GM12878 (cell line): ENCODE results near the gene DAD1. TPM values are rescaled to one million over a fixed set of nuclear protein-coding genes. Genes with fewer than 3 reads are reported as not detected.
A peak's percentile ranks its signal among the peaks of the same experiment; 100 is the strongest.

ENCODE experiments used
- ATF2 ChIP-seq: IDR thresholded peaks from 2 replicates; pipeline ENCODE4 v1.6.1; 2012; ENCODE audit warnings: low read length, inconsistent platforms
- BCL11A ChIP-seq: IDR thresholded peaks from 2 replicates; pipeline ENCODE4 v1.6.1; 2011; ENCODE audit warnings: low read depth, low read length
- CHD2 ChIP-seq: IDR thresholded peaks from 2 replicates; pipeline ENCODE4 v1.6.1; 2011; ENCODE audit warnings: low read depth, low read length, improper control_type of control experiment, borderline replicate concordance
- CREM ChIP-seq: IDR thresholded peaks from 2 replicates; pipeline ENCODE4 v1.6.1; 2014; ENCODE audit warnings: antibody characterized with exemption, low read depth
- ESRRA ChIP-seq: IDR thresholded peaks from 2 replicates; pipeline ENCODE4 v1.6.1; 2012; ENCODE audit warnings: mild to moderate bottlenecking, low read length, improper control_type of control experiment
- EZH2 ChIP-seq: IDR thresholded peaks from 2 replicates; pipeline ENCODE4 v1.6.1; 2012; ENCODE audit warnings: low read depth, mild to moderate bottlenecking, control low read depth, inconsistent platforms, low read length, borderline replicate concordance; ENCODE audit not compliant: control insufficient read depth
- FOXM1 ChIP-seq: IDR thresholded peaks from 2 replicates; pipeline ENCODE4 v1.6.1; 2012; ENCODE audit warnings: low read depth, mild to moderate bottlenecking, inconsistent platforms, low read length, moderate library complexity
- GABPA ChIP-seq: IDR thresholded peaks from 2 replicates; pipeline ENCODE4 v1.6.1; 2014; ENCODE audit warnings: antibody characterized with exemption, low read depth, mild to moderate bottlenecking, inconsistent platforms
- KLF5 ChIP-seq: fragments of 450-650 bp; IDR thresholded peaks from 2 replicates; pipeline ENCODE4 v1.6.1; 2014; ENCODE audit warnings: mild to moderate bottlenecking; ENCODE audit not compliant: partially characterized antibody
- LARP7 ChIP-seq: fragments of 450-650 bp; IDR thresholded peaks from 2 replicates; pipeline ENCODE4 v1.6.1; 2017; ENCODE audit warnings: mild to moderate bottlenecking
- MTA3 ChIP-seq: IDR thresholded peaks from 2 replicates; pipeline ENCODE4 v1.6.1; 2012; ENCODE audit warnings: low read length, inconsistent platforms, borderline replicate concordance
- MXI1 ChIP-seq: fragments of 150-350 bp; IDR thresholded peaks from 2 replicates; pipeline ENCODE4 v1.6.1; 2011; ENCODE audit warnings: low read depth, mild to moderate bottlenecking, inconsistent platforms, low read length, improper control_type of control experiment
- NBN ChIP-seq: fragments of 450-650 bp; IDR thresholded peaks from 2 replicates; pipeline ENCODE4 v1.6.1; 2016
- NR2F1 ChIP-seq: fragments of 450-650 bp; conservative IDR thresholded peaks from 2 replicates; pipeline ENCODE4 v1.6.1; 2017; ENCODE audit warnings: mild to moderate bottlenecking
- POLR2AphosphoS5 ChIP-seq: IDR thresholded peaks from 2 replicates; pipeline ENCODE4 v1.6.1; 2011; ENCODE audit warnings: mild to moderate bottlenecking, low read length, inconsistent platforms
- RAD51 ChIP-seq: fragments of 450-650 bp; IDR thresholded peaks from 2 replicates; pipeline ENCODE4 v1.6.1; 2016; ENCODE audit warnings: moderate library complexity, mild to moderate bottlenecking, inconsistent platforms
- RUNX3 ChIP-seq: IDR thresholded peaks from 2 replicates; pipeline ENCODE4 v1.6.1; 2012; ENCODE audit warnings: low read length, inconsistent platforms
- SIX5 ChIP-seq: IDR thresholded peaks from 2 replicates; pipeline ENCODE4 v1.6.1; 2011; ENCODE audit warnings: mild to moderate bottlenecking, low read depth, low read length, moderate library complexity; ENCODE audit not compliant: severe bottlenecking
- SMAD1 ChIP-seq: fragments of 450-650 bp; IDR thresholded peaks from 2 replicates; pipeline ENCODE4 v1.6.1; 2018; ENCODE audit warnings: mild to moderate bottlenecking, low read depth; ENCODE audit not compliant: partially characterized antibody
- SMC3 ChIP-seq: IDR thresholded peaks from 2 replicates; pipeline ENCODE4 v1.6.1; 2011; ENCODE audit warnings: low read length, improper control_type of control experiment, borderline replicate concordance
- TARDBP ChIP-seq: IDR thresholded peaks from 2 replicates; pipeline ENCODE4 v1.6.1; 2016; ENCODE audit warnings: borderline replicate concordance
- USF2 ChIP-seq: IDR thresholded peaks from 2 replicates; pipeline ENCODE4 v1.6.1; 2011; ENCODE audit warnings: low read depth, low read length, improper control_type of control experiment, borderline replicate concordance
- YY1 ChIP-seq: IDR thresholded peaks from 2 replicates; pipeline ENCODE4 v1.6.1; 2011; ENCODE audit warnings: low read depth, mild to moderate bottlenecking, low read length
- ZBED1 ChIP-seq: IDR thresholded peaks from 2 replicates; pipeline ENCODE4 v1.6.1; 2016; ENCODE audit warnings: borderline replicate concordance
- polyA plus RNA-seq, 11 experiments: library from polyadenylated mRNA; depleted of rRNA in 4 of 11; unstranded in 6 of 11; stranded (reverse) in 5 of 11; fragments of >200 nt; fragmentation: Nextera tagmentation in 4 of 11; fragmentation: Illumina TruSeq in 1 of 11; extraction: Ambion mirVana in 4 of 11; extraction: Trizol in 1 of 11; gene quantifications; 1 replicate in 1 of 11; 2 replicates in 10 of 11; pipeline versions ENCODE4 v1.2.1 to v1.2.3, GENCODE V29; 2011 to 2016; ENCODE audit warnings: inconsistent platforms in 2 of 11, missing spikeins in 2 of 11, low read depth in 1 of 11
- total RNA-seq, 4 experiments: library from RNA; depleted of rRNA in 3 of 4; stranded (reverse); fragments of >200 nt in 3 of 4; fragmentation: Illumina TruSeq in 1 of 4; extraction: Trizol in 1 of 4; gene quantifications; 2 replicates each; pipeline versions ENCODE4 v1.2.1 to v1.2.3, GENCODE V29; 2013 to 2021
- TF ChIP-seq, protein P1 (sequence below): fragments of 450-650 bp; IDR thresholded peaks from 2 replicates; pipeline ENCODE4 v1.6.1; 2017; ENCODE audit warnings: mild to moderate bottlenecking, moderate library complexity
- TF ChIP-seq, protein P2 (sequence below): fragments of 450-650 bp; IDR thresholded peaks from 2 replicates; pipeline ENCODE4 v1.6.1; 2016; ENCODE audit warnings: mild to moderate bottlenecking

The DAD1 gene
- total and polyA plus RNA-seq, 10 of the 15 experiments (the other 5 are each of a cell fraction or from before 2014, with no cell fraction given): 161 to 920 (median 319) TPM

DNA sequence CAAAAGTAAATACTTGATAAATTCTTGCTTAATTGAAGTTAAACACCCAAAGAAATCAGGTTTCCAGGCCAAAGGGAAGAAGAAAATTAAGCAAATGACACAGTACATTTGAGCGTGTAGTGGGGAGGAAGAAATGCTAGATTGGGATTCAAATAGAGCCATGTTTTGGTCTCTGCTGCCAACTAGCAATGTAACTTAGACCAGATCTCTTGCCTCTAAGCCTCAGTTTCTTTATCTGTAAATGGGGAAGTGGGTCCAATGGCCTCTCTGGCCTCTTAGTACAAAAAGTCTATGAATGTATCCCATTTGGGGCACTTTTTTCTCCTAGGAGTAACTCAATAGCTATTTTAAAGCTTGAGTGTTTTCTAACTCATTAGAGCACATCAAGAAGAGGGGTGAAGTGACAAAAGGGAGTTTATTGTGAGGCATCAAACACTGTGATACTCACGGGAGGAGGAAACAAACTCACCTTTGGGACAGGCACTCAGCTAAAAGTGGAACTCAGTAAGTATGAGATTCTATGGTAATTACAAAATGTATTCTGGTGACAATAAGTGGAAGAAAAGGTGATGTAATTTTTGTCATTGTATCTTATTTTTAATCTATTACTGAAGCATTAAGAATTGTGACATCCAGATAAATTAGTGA lies 55.8 kb downstream of the DAD1 start (continued):
- TF ChIP-seq, protein P1, sequence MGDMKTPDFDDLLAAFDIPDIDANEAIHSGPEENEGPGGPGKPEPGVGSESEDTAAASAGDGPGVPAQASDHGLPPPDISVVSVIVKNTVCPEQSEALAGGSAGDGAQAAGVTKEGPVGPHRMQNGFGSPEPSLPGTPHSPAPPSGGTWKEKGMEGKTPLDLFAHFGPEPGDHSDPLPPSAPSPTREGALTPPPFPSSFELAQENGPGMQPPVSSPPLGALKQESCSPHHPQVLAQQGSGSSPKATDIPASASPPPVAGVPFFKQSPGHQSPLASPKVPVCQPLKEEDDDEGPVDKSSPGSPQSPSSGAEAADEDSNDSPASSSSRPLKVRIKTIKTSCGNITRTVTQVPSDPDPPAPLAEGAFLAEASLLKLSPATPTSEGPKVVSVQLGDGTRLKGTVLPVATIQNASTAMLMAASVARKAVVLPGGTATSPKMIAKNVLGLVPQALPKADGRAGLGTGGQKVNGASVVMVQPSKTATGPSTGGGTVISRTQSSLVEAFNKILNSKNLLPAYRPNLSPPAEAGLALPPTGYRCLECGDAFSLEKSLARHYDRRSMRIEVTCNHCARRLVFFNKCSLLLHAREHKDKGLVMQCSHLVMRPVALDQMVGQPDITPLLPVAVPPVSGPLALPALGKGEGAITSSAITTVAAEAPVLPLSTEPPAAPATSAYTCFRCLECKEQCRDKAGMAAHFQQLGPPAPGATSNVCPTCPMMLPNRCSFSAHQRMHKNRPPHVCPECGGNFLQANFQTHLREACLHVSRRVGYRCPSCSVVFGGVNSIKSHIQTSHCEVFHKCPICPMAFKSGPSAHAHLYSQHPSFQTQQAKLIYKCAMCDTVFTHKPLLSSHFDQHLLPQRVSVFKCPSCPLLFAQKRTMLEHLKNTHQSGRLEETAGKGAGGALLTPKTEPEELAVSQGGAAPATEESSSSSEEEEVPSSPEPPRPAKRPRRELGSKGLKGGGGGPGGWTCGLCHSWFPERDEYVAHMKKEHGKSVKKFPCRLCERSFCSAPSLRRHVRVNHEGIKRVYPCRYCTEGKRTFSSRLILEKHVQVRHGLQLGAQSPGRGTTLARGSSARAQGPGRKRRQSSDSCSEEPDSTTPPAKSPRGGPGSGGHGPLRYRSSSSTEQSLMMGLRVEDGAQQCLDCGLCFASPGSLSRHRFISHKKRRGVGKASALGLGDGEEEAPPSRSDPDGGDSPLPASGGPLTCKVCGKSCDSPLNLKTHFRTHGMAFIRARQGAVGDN: peak; percentile 26
- no peak for TF ChIP-seq RAD51
- peak; percentile 2; the same call in 1 of the 2 replicates for TF ChIP-seq CREM
- TF ChIP-seq FOXM1: peak; percentile 29; the same call in 1 of the 2 replicates
- TF ChIP-seq, protein P2, sequence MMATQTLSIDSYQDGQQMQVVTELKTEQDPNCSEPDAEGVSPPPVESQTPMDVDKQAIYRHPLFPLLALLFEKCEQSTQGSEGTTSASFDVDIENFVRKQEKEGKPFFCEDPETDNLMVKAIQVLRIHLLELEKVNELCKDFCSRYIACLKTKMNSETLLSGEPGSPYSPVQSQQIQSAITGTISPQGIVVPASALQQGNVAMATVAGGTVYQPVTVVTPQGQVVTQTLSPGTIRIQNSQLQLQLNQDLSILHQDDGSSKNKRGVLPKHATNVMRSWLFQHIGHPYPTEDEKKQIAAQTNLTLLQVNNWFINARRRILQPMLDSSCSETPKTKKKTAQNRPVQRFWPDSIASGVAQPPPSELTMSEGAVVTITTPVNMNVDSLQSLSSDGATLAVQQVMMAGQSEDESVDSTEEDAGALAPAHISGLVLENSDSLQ: no peak
- TF ChIP-seq NR2F1: no peak
- no peak for TF ChIP-seq SIX5
- TF ChIP-seq USF2: no peak
- TF ChIP-seq SMC3: no peak; the same call in 1 of the 2 replicates
- TF ChIP-seq YY1: 0 out of 2 replicates have a peak, but pooled peaks have one; percentile 26
- TF ChIP-seq ATF2: peak; percentile 3; the same call in 1 of the 2 replicates
- peak; percentile 22; the same call in 1 of the 2 replicates for TF ChIP-seq MTA3
- TF ChIP-seq POLR2AphosphoS5: peak; percentile 58; the same call in 1 of the 2 replicates
- TF ChIP-seq TARDBP: no peak
- TF ChIP-seq RUNX3: no peak
- TF ChIP-seq SMAD1: no peak
- TF ChIP-seq NBN: no peak
- TF ChIP-seq LARP7: no peak
- TF ChIP-seq ZBED1: peak; percentile 9; the same call in 1 of the 2 replicates
- no peak for TF ChIP-seq GABPA
- TF ChIP-seq MXI1: 0 out of 2 replicates have a peak, but pooled peaks have one; percentile 30
- no peak for TF ChIP-seq KLF5
- TF ChIP-seq CHD2: no peak
- no peak for TF ChIP-seq ESRRA
- TF ChIP-seq BCL11A: no peak
- TF ChIP-seq EZH2: no peak
